Small intestine (tissue), 7 donors: ENCODE results near the gene RABEPK. TPM values are rescaled to one million over a fixed set of nuclear protein-coding genes. Genes with fewer than 3 reads are reported as not detected.
"Not testable (repeated sequence)": the region's sequence is repeated elsewhere in the genome, so short reads cannot be mapped to it uniquely, and the experiment has no call there.

ENCODE experiments used
- DNase-seq, 2 donors: peaks; one replicate each; pipeline versions ENCODE4 v3.0.0 to v3.0.0-alpha.2; 2013
- FAIRE-seq: peaks from 2 replicates; lab custom pipeline; 2012; peaks lifted over from hg19 to GRCh38; lab: Jason Lieb, UNC
- H3K27ac ChIP-seq, 3 donors: one replicate each; pipeline ENCODE4 v1.5.1; 2013; ENCODE audit warnings: low read length in 2 of 3, mild to moderate bottlenecking in 2 of 3, control low read depth in 1 of 3, inconsistent platforms in 1 of 3, low read depth in 1 of 3, moderate library complexity in 1 of 3
- H3K27me3 ChIP-seq, 3 donors: one replicate each; pipeline ENCODE4 v1.6.1; 2013; ENCODE audit warnings: low read length in 3 of 3, inconsistent platforms in 1 of 3; ENCODE audit not compliant: control insufficient read depth in 3 of 3, insufficient read depth in 3 of 3
- H3K36me3 ChIP-seq, 3 donors: one replicate each; pipeline ENCODE4 v1.6.1; 2013; ENCODE audit warnings: low read length in 3 of 3, inconsistent platforms in 1 of 3, low read depth in 1 of 3, mild to moderate bottlenecking in 1 of 3, moderate library complexity in 1 of 3; ENCODE audit not compliant: control insufficient read depth in 3 of 3, insufficient read depth in 2 of 3
- H3K4me1 ChIP-seq, 3 donors: one replicate each; pipeline ENCODE4 v1.6.1; 2013; ENCODE audit warnings: low read length in 2 of 3, inconsistent platforms in 1 of 3, low read depth in 1 of 3, mild to moderate bottlenecking in 1 of 3, moderate library complexity in 1 of 3; ENCODE audit not compliant: control insufficient read depth in 3 of 3, insufficient read depth in 2 of 3
- H3K4me3 ChIP-seq, 3 donors: one replicate each; pipeline ENCODE4 v1.5.1; 2013; ENCODE audit warnings: low read length in 3 of 3, control low read depth in 1 of 3, inconsistent platforms in 1 of 3, low read depth in 1 of 3, mild to moderate bottlenecking in 1 of 3, moderate library complexity in 1 of 3
- H3K9me3 ChIP-seq, 2 donors: one replicate each; pipeline ENCODE4 v1.6.1; 2013; ENCODE audit warnings: low read depth in 1 of 2, low read length in 1 of 2; ENCODE audit not compliant: control insufficient read depth in 2 of 2, insufficient read depth in 1 of 2
- WGBS, 3 donors: extraction: QIAGEN DNeasy Blood & Tissue Kit; methylation state at CpG; one replicate each; pipeline ENCODE4 v1.1.7; 2013; 5-methylcytosine and 5-hydroxymethylcytosine counted together
- polyA plus RNA-seq, 4 donors: library from polyadenylated mRNA; stranded (reverse) in 3 of 4; unstranded in 1 of 4; fragments of 200-250 nt in 3 of 4; fragments of 120-200 nt in 1 of 4; gene quantifications; one replicate each; pipeline versions ENCODE4 v1.2.1 to v1.2.3, GENCODE V29; 2013
- donor health status: healthy with polysubstance abuse.
- donor health status: control.
- donor health status: control.
- donor health status: Bipolar disorder and iron deficiency.
- donor health status: healthy.

Gene RABEPK
- polyA plus RNA-seq, 4 donors: 10.5 to 24.7 (median 15.0) TPM

DNA sequence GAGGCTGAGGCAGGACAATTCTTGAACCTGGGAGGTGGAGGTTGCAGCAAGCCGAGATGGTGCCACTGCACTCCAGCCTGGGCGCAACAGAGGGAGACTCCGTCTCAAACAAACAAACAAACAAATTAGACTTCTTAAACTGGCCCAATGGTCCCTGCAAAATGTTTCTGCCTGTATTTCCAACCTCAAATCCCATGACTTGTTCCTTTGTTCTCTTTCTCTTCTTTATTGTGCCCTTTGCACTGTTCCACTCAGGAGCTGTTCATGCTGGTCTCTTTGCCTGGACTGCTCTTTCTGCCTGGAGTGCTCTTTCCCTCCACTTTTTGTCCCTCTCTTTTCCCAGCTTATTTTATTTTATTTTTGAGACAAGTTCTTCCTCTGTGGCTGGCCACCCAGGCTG lies 4.1 kb downstream of the RABEPK start:
- no peak for DNase-seq
- FAIRE-seq: no peak

DNA sequence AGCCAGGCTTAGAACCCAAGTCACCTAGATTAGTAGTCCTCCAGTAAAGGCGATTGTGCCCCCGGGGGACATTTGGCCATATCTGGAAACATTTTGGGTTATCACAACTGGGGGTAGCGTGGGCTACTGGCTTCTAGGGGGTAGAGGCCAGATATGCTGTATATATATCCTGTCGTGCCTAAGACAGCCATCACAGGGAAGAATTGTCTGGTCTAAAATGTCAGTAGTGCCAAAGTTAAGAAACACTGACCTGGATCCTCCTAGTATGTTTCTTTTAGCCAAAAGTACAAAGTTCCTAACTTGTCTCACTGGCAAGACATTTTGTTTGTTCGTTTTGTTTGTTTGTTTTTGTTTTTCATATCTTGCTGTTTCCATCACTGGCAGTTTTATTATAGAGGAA lies 13.8 kb downstream of the RABEPK start:
- Histone ChIP-seq H3K27me3 (no peaks in the 10 kb centered on the region), H3K27ac (no peak overlapping the region), H3K4me3 (no peak overlapping the region), H3K36me3 (peaks cover 0 to 21% (median 5%) of the 10 kb centered on the region in 3 donors), H3K4me1 (no peaks in the 10 kb centered on the region), H3K9me3 (no peaks in the 10 kb centered on the region)
- DNase-seq (no peak), FAIRE-seq (no peak)
- 79 to 86% (median 82%) methylated on average over 5 of the region's 5 CpGs for WGBS, 3 donors

More for the DNA sequence above, 4.1 kb downstream of the RABEPK start:
- Histone ChIP-seq H3K4me1 (peaks cover 0 to 2% (median 2%) of the 10 kb centered on the region in 3 donors), H3K36me3 (peaks cover 0 to 26% (median 3%) of the 10 kb centered on the region in 3 donors), H3K27me3 (no peaks in the 10 kb centered on the region), H3K9me3 (no peaks in the 10 kb centered on the region), H3K4me3 (no peak overlapping the region), H3K27ac (no peak overlapping the region)
- WGBS, 3 donors: 78 to 98% (median 87%) methylated on average over 3 of the region's 3 CpGs

DNA sequence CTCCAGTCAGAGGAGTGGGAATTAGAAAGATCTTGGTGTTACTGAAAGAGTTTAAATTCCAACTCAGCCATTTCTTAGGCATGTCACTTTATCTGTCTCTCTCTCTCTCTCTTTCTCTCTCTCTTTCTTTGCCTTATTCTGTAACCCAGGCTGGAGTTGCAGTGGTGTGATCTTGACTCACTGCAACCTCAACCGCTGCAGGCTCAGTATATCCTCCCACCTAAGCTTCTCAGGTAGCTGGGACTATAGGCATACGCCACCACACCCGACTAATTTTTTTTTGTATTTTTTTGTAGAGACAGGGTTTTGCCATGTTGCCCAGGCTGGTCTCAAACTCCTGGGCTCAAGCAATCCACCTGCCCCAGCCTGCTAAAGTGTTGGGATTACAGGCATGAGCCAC lies 18.3 kb downstream of the RABEPK start:
- Histone ChIP-seq H3K36me3 (peaks cover 0 to 30% (median 4%) of the 10 kb centered on the region in 3 donors), H3K4me3 (no peak overlapping the region), H3K27me3 (no peaks in the 10 kb centered on the region), H3K9me3 (no peaks in the 10 kb centered on the region), H3K27ac (no peak overlapping the region), H3K4me1 (no peaks in the 10 kb centered on the region)
- no peak for FAIRE-seq
- no peak for DNase-seq
- 93 to 97% (median 97%) methylated on average over 3 of the region's 3 CpGs for WGBS, 3 donors

DNA sequence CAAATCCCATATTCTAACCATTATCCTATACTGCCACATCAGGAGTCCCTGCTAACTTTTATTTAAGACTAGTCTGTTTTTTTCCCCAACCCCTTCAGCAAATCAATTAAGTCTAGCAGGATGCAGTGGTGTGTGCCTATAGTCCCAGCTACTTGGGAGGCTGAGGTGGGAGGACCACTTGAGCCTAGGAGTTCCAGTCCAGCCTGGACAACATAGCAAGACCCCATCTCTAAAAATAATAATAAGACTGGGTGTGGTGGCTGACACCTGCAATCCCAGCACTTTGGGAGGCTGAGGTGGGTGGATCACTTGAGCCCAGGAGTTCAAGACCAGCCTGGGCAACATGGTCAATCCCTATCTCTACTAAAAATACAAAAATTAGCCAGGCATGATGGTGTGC lies 24.5 kb downstream of the RABEPK start:
- H3K27me3 ChIP-seq, DNase-seq, H3K4me3 ChIP-seq, FAIRE-seq, H3K4me1 ChIP-seq, H3K9me3 ChIP-seq, H3K27ac ChIP-seq: not testable (repeated sequence)
- peaks cover 0 to 30% (median 5%) of the 10 kb centered on the region in 3 donors for H3K36me3 ChIP-seq

DNA sequence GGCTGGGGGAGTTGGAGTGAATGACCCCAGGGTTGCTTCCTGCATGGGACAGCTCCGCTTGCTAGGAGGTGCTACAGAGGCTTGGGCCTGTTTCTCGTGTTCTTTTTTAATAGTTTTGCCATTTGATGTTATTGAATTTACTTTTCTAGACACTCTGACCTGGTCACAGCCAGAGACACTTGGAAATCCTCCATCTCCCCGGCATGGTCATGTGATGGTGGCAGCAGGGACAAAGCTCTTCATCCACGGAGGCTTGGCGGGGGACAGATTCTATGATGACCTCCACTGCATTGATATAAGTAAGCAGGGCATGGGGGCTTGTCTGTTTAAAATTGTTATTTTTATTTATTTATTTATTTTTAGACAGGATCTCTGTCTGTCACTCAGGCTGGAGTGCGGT lies 27.4 kb downstream of the RABEPK start:
- Histone ChIP-seq H3K27me3 (no peaks in the 10 kb centered on the region), H3K4me1 (no peaks in the 10 kb centered on the region), H3K4me3 (no peak overlapping the region), H3K9me3 (no peaks in the 10 kb centered on the region), H3K27ac (no peak overlapping the region), H3K36me3 (peaks cover 0 to 31% (median 5%) of the 10 kb centered on the region in 3 donors)
- 95 to 99% (median 97%) methylated on average over 6 of the region's 6 CpGs for WGBS, 3 donors
- FAIRE-seq: no peak
- no peak for DNase-seq

DNA sequence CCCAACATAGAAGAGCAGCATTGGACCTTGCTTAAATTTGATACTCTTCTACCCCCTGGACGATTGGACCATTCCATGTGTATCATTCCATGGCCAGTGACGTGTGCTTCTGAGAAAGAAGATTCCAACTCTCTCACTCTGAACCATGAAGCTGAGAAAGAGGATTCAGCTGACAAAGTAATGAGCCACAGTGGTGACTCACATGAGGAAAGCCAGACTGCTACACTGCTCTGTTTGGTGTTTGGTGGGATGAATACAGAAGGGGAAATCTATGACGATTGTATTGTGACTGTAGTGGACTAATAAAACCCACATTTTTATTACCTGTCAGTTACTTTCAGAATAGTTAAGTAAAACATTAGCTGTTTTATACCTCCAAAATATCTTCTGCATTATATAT lies 33.3 kb downstream of the RABEPK start:
- Histone ChIP-seq H3K36me3 (peaks cover 7 to 41% (median 27%) of the 10 kb centered on the region in 3 donors), H3K4me1 (peaks cover 2 to 4% (median 4%) of the 10 kb centered on the region in 3 donors), H3K9me3 (no peaks in the 10 kb centered on the region), H3K27me3 (no peaks in the 10 kb centered on the region), H3K4me3 (no peak overlapping the region), H3K27ac (no peak overlapping the region)
- DNase-seq (peak; percentile 2 to 7), FAIRE-seq (no peak)
- 48 to 62% (median 52%) methylated on average over 3 of the region's 3 CpGs for WGBS, 3 donors

DNA sequence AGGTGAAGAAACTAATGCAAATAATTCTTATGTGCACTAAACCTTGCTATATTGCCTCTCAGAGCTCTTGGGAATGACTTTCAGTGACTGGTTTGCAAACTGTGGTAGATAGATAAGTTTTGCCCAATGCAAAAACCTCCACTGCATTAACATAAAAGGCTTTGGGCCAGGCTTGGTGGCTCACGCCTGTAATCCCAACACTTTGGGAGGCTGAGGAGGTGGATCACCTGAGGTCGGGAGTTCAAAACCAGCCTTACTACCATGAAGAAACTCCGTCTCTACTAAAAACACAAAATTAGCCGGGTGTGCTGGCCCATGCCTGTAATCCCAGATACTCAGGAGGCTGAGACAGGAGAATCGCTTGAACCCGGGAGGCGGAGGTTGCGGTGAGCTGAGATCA lies 33.8 kb downstream of the RABEPK start:
- H3K27me3 ChIP-seq, DNase-seq, H3K9me3 ChIP-seq, FAIRE-seq, H3K4me1 ChIP-seq, H3K4me3 ChIP-seq, H3K27ac ChIP-seq: not testable (repeated sequence)
- peaks cover 10 to 44% (median 29%) of the 10 kb centered on the region in 3 donors for H3K36me3 ChIP-seq
- WGBS, 3 donors: 93 to 94% (median 93%) methylated on average over 8 of the region's 8 CpGs

DNA sequence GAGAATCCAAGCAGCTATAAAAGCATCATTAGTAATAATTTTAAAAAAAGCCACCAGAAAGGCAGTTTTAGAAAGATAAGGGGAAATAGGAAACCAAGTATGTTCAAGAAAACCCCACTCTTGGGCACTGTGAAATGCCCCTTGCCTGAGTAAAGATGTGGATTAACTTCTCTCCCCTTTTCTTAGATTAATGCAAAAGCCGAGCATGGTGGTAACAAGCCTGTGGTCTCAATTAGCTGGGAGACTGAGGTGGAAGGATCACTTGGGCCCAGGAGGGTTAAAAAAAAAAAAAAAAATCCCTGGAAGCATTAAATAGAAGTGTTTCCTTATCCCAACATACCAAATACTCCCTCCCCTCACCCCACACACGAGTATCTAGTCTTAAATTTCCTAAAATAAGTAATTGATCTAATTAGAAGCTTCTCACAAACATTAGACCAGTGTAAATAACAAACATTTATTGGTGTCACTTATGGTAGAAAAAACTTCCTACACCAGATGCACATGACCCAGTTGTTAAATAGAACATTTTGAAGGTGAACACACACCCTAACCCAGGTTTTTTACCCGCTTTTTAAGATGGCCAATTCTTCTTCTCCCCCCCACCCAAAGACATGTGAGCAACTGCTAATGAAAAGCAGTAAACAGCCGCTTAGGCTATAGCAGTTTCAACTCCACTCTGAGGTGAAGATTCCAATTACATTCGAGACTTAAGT lies 35.6 kb downstream of the RABEPK start:
- H3K4me3 ChIP-seq: peak overlapping the region in 1 of 3 donors; percentile 20
- FAIRE-seq: no peak
- 42 to 49% (median 48%) methylated on average over 5 of the region's 5 CpGs for WGBS, 3 donors
- H3K9me3 ChIP-seq: no peaks in the 10 kb centered on the region
- peak in 1 of 2 donors; percentile 8 for DNase-seq
- no peaks in the 10 kb centered on the region for H3K27me3 ChIP-seq
- no peak overlapping the region for H3K27ac ChIP-seq
- H3K4me1 ChIP-seq: peaks cover 5 to 12% (median 8%) of the 10 kb centered on the region in 3 donors
- peaks cover 13 to 45% (median 23%) of the 10 kb centered on the region in 3 donors for H3K36me3 ChIP-seq
